Caco-2 (cell line): ENCODE results near the gene INPP5D. TPM values are rescaled to one million over a fixed set of nuclear protein-coding genes. Genes with fewer than 3 reads are reported as not detected.

Source experiments
- BruUV-seq: library from RNA; stranded (reverse); fragments of 400-500 nt; replicated peaks from 2 replicates; lab custom pipeline; 2021; lab: Mats Ljungman, UMichigan
- CTCF ChIA-PET: fragments of 300-600 bp; sonication (Branson Sonifier 250); formaldehyde crosslinking; loops from one replicate; lab custom pipeline; 2022; ENCODE audit warnings: antibody characterized with exemption; lab: Charles Lee
- POLR2A ChIA-PET: fragments of 300-600 bp; sonication (Branson Sonifier 250); formaldehyde crosslinking; loops from one replicate; lab custom pipeline; 2022; ENCODE audit warnings: antibody characterized with exemption; lab: Charles Lee
- DNase-seq, 2 experiments: peaks; one replicate each; pipeline versions ENCODE4 v3.0.0 to v3.0.0-alpha.2; 2020 to 2022
- H3K27me3 ChIP-seq: replicated peaks from 2 replicates; pipeline ENCODE4 v1.6.0; 2011; ENCODE audit warnings: low read length; ENCODE audit not compliant: control insufficient read depth, insufficient read depth
- H3K36me3 ChIP-seq: 2 replicates; pipeline ENCODE4 v1.5.1; 2011; ENCODE audit warnings: low read length; ENCODE audit not compliant: control insufficient read depth, insufficient read depth
- H3K4me1 ChIP-seq: fragments of 250-450 bp; sonication (Bioruptor Pico); 2 replicates; pipeline ENCODE4 v1.5.1; 2020; ENCODE audit warnings: mild to moderate bottlenecking
- H3K4me3 ChIP-seq: 2 replicates; pipeline ENCODE4 v1.5.1; 2011; ENCODE audit warnings: low read depth, mild to moderate bottlenecking, control low read depth, low read length
- H3K9me3 ChIP-seq: fragments of 250-450 bp; sonication (Bioruptor Pico); 2 replicates; pipeline ENCODE4 v1.5.1; 2020; ENCODE audit warnings: mild to moderate bottlenecking, moderate library complexity
- H3K27ac Mint-ChIP-seq: one replicate; pipeline ENCODE4 v1.8.0; 2022; ENCODE audit warnings: mixed read lengths; ENCODE audit not compliant: unreplicated experiment
- H3K27me3 Mint-ChIP-seq: one replicate; pipeline ENCODE4 v1.8.0; 2022; ENCODE audit warnings: mixed read lengths; ENCODE audit not compliant: insufficient read depth, unreplicated experiment
- H3K36me3 Mint-ChIP-seq: one replicate; pipeline ENCODE4 v1.8.0; 2022; ENCODE audit warnings: mild to moderate bottlenecking, mixed read lengths; ENCODE audit not compliant: insufficient read depth, unreplicated experiment
- H3K4me1 Mint-ChIP-seq: one replicate; pipeline ENCODE4 v1.8.0; 2022; ENCODE audit warnings: low read depth, mixed read lengths; ENCODE audit not compliant: unreplicated experiment
- H3K4me3 Mint-ChIP-seq: one replicate; pipeline ENCODE4 v1.8.0; 2022; ENCODE audit warnings: mild to moderate bottlenecking, moderate library complexity, mixed read lengths; ENCODE audit not compliant: unreplicated experiment
- H3K9me3 Mint-ChIP-seq: one replicate; pipeline ENCODE4 v1.8.0; 2022; ENCODE audit warnings: mixed read lengths; ENCODE audit not compliant: unreplicated experiment
- CTCF ChIP-seq, 2 experiments: fragments of 200-600 bp in 1 of 2; IDR thresholded peaks; 1 replicate in 1 of 2; 2 replicates in 1 of 2; pipeline versions ENCODE4 v1.5.1 to v1.8.0; 2011 to 2022; ENCODE audit warnings: antibody characterized with exemption in 1 of 2, control low read depth in 1 of 2, inconsistent platforms in 1 of 2, low read depth in 1 of 2, low read length in 1 of 2, mild to moderate bottlenecking in 1 of 2, moderate library complexity in 1 of 2; ENCODE audit not compliant: insufficient read depth in 1 of 2, severe bottlenecking in 1 of 2, unreplicated experiment in 1 of 2
- intact Hi-C: fragments of 100-400 bp; cut with micrococcal nuclease; formaldehyde crosslinking; loops from one replicate; pipeline ENCODE4 v1.10.0; 2022; ENCODE audit not compliant: unreplicated experiment
- total RNA-seq: library from RNA; stranded (reverse); gene quantifications from 2 replicates; pipeline ENCODE4 v1.2.3, GENCODE V29; 2022

Gene INPP5D
- total RNA-seq, 1 experiment from 2014 or later, result not detected

GRCh38 chr2:233209533-233210171 is 149.5 kb downstream of the INPP5D start:
- H3K4me1 Mint-ChIP-seq, result no peaks in the 10 kb centered on the region
- H3K36me3 ChIP-seq, result no peaks in the 10 kb centered on the region
- BruUV-seq, result no TSS peak
- intact Hi-C loops, result no loop called here
- DNase-seq, result no peak
- H3K27ac Mint-ChIP-seq, result no peak overlapping the region
- no peak for TF ChIP-seq CTCF (IDR thresholded peaks at IDR 0.05; ENCODE audit: insufficient read depth in 1 of 2, low read depth in 1 of 2, low read length in 1 of 2, severe bottlenecking in 1 of 2, unreplicated experiment in 1 of 2)
- H3K9me3 Mint-ChIP-seq, result no peaks in the 10 kb centered on the region
- ChIA-PET POLR2A (no interaction called here), CTCF (no interaction called here)
- H3K4me3 ChIP-seq, result no peak overlapping the region
- no peak overlapping the region for H3K4me3 Mint-ChIP-seq
- no peaks in the 10 kb centered on the region for H3K27me3 ChIP-seq
- H3K36me3 Mint-ChIP-seq, result no peaks in the 10 kb centered on the region
- no peaks in the 10 kb centered on the region for H3K27me3 Mint-ChIP-seq
- no peaks in the 10 kb centered on the region for H3K9me3 ChIP-seq
- no peaks in the 10 kb centered on the region for H3K4me1 ChIP-seq

DNA sequence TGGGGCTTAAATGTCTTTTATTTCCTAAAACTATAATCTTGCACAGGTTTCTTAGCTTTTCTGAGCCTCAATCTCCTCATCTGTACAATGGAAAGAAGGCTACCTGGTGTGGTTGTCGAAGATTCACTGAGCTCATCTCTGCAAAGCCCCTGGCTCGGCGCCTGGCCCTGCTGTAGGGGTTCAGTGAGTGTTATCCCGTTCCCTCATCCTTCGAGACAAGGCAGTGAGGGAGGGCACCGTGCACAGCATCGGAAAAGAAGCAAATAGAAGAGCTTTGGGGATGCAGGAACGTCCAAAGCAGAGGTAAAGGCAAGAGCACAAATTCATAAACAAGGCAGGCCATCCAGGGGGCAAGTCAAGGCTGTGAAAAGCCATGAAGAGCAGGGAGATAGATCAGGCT is 150.1 kb downstream of the INPP5D start:
- intact Hi-C loops, result no loop called here
- no peaks in the 10 kb centered on the region for H3K9me3 Mint-ChIP-seq
- no peaks in the 10 kb centered on the region for H3K27me3 ChIP-seq
- no peaks in the 10 kb centered on the region for H3K36me3 ChIP-seq
- ChIA-PET CTCF (no interaction called here), POLR2A (no interaction called here)
- H3K4me3 Mint-ChIP-seq, result no peak overlapping the region
- no peaks in the 10 kb centered on the region for H3K4me1 ChIP-seq
- no peaks in the 10 kb centered on the region for H3K4me1 Mint-ChIP-seq
- no peak overlapping the region for H3K4me3 ChIP-seq
- H3K9me3 ChIP-seq, result no peaks in the 10 kb centered on the region
- no peaks in the 10 kb centered on the region for H3K36me3 Mint-ChIP-seq
- no peak for DNase-seq
- no peaks in the 10 kb centered on the region for H3K27me3 Mint-ChIP-seq
- no peak for TF ChIP-seq CTCF (IDR thresholded peaks at IDR 0.05; ENCODE audit: insufficient read depth in 1 of 2, low read depth in 1 of 2, low read length in 1 of 2, severe bottlenecking in 1 of 2, unreplicated experiment in 1 of 2)
- H3K27ac Mint-ChIP-seq, result no peak overlapping the region
- BruUV-seq, result no TSS peak

GRCh38 chr2:233210843-233211547 is 150.9 kb downstream of the INPP5D start:
- DNase-seq, result no peak
- H3K36me3 ChIP-seq, result no peaks in the 10 kb centered on the region
- H3K27me3 ChIP-seq, result no peaks in the 10 kb centered on the region
- TF ChIP-seq CTCF (IDR thresholded peaks at IDR 0.05; ENCODE audit: insufficient read depth in 1 of 2, low read depth in 1 of 2, low read length in 1 of 2, severe bottlenecking in 1 of 2, unreplicated experiment in 1 of 2), result no peak
- H3K9me3 ChIP-seq, result no peaks in the 10 kb centered on the region
- intact Hi-C loops, result no loop called here
- Mint-ChIP-seq H3K9me3 (no peaks in the 10 kb centered on the region), H3K27ac (no peak overlapping the region), H3K4me1 (no peaks in the 10 kb centered on the region), H3K36me3 (no peaks in the 10 kb centered on the region), H3K27me3 (no peaks in the 10 kb centered on the region), H3K4me3 (no peak overlapping the region)
- H3K4me1 ChIP-seq, result no peaks in the 10 kb centered on the region
- BruUV-seq, result no TSS peak
- CTCF ChIA-PET, result no interaction called here
- H3K4me3 ChIP-seq, result no peak overlapping the region
- POLR2A ChIA-PET, result no interaction called here
